ENCODE results near the gene HCN1. TPM values are rescaled to one million over a fixed set of nuclear protein-coding genes. Genes with fewer than 3 reads are reported as not detected.

Gene HCN1
- total and polyA plus RNA-seq, 2 of the 13 experiments (the other 11 are each of a cell fraction or from before 2014, with no cell fraction given), result not detected

- TF ChIP-seq, protein P1, sequence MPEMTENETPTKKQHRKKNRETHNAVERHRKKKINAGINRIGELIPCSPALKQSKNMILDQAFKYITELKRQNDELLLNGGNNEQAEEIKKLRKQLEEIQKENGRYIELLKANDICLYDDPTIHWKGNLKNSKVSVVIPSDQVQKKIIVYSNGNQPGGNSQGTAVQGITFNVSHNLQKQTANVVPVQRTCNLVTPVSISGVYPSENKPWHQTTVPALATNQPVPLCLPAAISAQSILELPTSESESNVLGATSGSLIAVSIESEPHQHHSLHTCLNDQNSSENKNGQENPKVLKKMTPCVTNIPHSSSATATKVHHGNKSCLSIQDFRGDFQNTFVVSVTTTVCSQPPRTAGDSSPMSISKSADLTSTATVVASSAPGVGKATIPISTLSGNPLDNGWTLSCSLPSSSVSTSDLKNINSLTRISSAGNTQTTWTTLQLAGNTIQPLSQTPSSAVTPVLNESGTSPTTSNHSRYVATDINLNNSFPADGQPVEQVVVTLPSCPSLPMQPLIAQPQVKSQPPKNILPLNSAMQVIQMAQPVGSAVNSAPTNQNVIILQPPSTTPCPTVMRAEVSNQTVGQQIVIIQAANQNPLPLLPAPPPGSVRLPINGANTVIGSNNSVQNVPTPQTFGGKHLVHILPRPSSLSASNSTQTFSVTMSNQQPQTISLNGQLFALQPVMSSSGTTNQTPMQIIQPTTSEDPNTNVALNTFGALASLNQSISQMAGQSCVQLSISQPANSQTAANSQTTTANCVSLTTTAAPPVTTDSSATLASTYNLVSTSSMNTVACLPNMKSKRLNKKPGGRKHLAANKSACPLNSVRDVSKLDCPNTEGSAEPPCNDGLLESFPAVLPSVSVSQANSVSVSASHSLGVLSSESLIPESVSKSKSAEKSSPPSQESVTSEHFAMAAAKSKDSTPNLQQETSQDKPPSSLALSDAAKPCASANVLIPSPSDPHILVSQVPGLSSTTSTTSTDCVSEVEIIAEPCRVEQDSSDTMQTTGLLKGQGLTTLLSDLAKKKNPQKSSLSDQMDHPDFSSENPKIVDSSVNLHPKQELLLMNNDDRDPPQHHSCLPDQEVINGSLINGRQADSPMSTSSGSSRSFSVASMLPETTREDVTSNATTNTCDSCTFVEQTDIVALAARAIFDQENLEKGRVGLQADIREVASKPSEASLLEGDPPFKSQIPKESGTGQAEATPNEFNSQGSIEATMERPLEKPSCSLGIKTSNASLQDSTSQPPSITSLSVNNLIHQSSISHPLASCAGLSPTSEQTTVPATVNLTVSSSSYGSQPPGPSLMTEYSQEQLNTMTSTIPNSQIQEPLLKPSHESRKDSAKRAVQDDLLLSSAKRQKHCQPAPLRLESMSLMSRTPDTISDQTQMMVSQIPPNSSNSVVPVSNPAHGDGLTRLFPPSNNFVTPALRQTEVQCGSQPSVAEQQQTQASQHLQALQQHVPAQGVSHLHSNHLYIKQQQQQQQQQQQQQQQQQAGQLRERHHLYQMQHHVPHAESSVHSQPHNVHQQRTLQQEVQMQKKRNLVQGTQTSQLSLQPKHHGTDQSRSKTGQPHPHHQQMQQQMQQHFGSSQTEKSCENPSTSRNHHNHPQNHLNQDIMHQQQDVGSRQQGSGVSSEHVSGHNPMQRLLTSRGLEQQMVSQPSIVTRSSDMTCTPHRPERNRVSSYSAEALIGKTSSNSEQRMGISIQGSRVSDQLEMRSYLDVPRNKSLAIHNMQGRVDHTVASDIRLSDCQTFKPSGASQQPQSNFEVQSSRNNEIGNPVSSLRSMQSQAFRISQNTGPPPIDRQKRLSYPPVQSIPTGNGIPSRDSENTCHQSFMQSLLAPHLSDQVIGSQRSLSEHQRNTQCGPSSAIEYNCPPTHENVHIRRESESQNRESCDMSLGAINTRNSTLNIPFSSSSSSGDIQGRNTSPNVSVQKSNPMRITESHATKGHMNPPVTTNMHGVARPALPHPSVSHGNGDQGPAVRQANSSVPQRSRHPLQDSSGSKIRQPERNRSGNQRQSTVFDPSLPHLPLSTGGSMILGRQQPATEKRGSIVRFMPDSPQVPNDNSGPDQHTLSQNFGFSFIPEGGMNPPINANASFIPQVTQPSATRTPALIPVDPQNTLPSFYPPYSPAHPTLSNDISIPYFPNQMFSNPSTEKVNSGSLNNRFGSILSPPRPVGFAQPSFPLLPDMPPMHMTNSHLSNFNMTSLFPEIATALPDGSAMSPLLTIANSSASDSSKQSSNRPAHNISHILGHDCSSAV (CRISPR knock-in tag; IDR thresholded peaks at IDR 0.05; ENCODE audit: borderline replicate concordance), result no peak
- TF ChIP-seq ZFP82 (CRISPR knock-in tag; IDR thresholded peaks at IDR 0.05; ENCODE audit: borderline replicate concordance), result no peak
- no peak for TF ChIP-seq XBP1 (CRISPR knock-in tag; IDR thresholded peaks at IDR 0.05)
- TF ChIP-seq TSC22D2 (CRISPR knock-in tag; IDR thresholded peaks at IDR 0.05; ENCODE audit: borderline replicate concordance), result no peak
- no peak for TF ChIP-seq NR2F6 (IDR thresholded peaks at IDR 0.05)
- TF ChIP-seq NR2F6 (CRISPR knock-in tag; IDR thresholded peaks at IDR 0.05), result no peak
- TF ChIP-seq FOXM1 (CRISPR knock-in tag; IDR thresholded peaks at IDR 0.05), result no peak
These were observed 443.2 kb downstream of the HCN1 start (continued) for GRCh38 chr5:45252978-45253377.

Measured in HepG2 (cell line).